GM18873 (cell line): Measurements from ENCODE around the gene DMC1.
"Not testable (repeated sequence)": the region's sequence is repeated elsewhere in the genome, so short reads cannot be mapped to it uniquely, and the experiment has no call there.

ENCODE experiments used
- ATAC-seq: cut with Tn5 transposase; IDR thresholded peaks from one replicate; pipeline ENCODE4 v1.9.1; 2021; ENCODE audit warnings: mild to moderate bottlenecking, moderate library complexity, moderate number of reproducible peaks; ENCODE audit not compliant: unreplicated experiment, low FRiP score

The DMC1 gene

DNA sequence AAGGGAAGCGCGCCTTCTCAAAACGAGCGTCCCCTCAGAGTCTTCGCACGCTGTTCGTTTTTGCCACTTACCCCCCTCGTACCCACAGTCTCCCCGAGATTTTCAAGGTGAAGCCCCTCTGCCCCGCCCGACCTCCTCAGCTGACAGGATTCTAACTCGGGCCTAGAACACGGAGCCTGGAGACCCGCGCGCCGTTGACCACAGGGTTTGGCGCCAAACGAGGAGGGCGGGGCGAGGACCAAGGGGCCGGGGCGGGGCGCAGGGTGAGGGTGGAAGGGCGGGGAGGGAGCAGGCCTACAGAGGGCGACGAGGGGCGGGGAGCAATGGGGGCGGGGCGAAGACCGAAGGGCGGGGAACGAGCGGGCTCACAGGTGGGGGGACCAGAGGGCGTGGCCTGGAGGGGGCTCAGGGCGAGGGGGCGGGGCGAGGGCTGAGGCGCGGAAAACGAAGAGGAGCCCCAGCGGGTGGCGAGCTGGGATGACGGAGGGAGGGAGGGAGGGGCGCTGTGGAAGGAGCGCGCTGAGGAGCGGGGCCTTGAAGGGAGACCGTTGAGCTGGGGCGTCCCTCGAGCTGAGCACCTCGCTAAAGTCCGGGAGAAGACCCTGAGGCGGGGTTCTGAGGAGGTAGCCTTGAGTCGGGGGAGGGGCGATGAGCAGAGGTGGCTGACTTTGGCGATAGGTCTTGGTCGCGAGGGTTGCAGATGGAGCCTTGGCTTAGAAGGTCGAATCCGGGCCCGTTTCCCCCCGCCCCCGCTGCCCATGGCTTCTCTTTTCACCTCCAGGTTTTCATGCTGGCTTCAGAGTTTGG is at the start of gene DMC1:
Gene DMC1 (minus strand): TSS at position 212 of the 807 bp plus-strand sequence. CDS start 1,927 bp downstream, outside the sequence.
- no peak for ATAC-seq

- no peak for ATAC-seq
Measured at GRCh38 chr22:38618682-38619081, 48.7 kb upstream of the DMC1 start.

DNA sequence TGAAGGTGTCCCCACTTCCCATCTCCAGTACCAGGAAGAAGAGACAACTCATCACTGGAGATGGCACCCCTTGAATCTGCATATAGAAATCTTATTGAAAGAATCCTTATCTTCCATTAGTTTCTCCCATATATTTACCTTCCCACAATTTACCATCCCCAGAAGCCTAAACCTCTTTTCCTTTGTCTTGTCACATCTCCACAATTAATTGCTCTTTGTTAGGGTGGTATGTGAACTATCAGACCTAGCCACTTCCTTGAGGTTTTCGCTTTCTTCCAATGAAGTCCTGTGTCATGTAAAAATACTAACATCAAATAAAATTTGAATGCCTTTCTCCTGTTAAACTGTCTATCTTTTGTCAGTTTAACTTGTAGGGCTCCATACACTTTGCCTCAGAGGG is 48.3 kb upstream of the DMC1 start:
- ATAC-seq, result no peak

DNA sequence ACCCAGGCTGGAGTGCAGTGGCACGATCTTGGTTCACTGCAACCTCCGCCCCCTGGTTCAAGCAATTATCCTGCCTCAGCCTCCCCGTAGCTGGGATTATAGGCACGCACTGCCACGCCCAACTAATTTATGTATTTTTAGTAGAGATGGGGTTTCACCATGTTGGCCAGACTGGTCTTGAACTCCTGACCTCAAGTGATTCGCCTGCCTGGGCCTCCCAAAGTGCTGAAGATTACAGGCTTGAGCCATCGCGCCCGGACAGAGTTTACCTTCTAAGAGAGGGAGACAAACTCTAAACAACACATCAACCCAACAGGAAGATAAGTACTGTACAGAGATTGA is 45.1 kb upstream of the DMC1 start:
- not testable (repeated sequence) for ATAC-seq

DNA sequence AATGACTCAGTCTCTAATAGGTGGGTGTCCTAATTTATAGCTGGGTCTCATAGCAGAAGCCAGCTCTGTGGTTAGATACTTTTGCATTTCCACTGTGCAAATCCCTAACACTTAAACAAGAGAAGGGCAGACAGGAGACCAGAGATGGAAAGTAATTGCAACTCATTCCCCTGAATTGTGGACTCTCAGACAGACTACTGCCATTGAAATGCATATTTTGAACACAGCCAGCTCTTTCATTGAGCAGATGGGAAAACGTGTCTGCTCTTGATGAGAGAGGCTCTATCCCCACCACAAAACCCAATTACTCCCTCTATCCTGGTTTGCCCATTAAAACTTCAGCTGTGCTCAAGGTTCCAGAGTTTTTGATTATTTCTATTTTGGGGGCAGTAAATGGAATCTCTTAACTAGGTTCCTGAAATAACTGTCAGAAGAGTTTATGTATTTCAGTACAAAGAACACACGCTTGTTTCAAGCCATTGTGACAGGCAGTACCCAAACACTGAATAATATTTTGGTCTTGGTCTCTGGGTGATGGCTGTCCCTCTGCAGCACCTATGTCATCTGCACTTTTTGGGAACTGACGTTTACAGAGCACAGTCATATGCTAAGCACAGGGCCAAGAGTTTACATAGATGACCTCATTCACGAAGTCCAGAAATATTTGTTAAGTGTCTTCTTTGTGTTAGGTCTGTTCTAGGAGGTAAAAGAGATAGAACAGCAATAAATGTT is 44.5 kb upstream of the DMC1 start:
- no peak for ATAC-seq

DNA sequence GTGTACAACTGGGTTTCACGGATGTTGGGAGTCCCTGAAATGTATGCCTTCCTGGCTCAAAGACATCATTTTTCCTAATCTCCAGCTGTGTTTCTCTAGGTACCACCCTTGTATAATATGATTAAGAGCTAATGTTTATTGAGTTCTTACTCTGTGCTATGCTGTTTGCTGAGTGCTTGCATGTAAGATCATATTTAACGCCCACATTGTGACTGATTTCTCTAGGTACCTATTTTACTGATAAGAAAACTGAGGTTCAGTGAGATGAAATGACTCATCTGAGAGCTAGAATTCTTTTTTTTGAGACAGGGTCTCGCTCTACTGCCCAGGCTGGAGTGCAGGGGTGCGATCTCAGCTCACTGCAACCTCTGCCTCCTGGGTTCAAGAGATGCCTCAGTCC is 43.6 kb upstream of the DMC1 start:
- no peak for ATAC-seq

DNA sequence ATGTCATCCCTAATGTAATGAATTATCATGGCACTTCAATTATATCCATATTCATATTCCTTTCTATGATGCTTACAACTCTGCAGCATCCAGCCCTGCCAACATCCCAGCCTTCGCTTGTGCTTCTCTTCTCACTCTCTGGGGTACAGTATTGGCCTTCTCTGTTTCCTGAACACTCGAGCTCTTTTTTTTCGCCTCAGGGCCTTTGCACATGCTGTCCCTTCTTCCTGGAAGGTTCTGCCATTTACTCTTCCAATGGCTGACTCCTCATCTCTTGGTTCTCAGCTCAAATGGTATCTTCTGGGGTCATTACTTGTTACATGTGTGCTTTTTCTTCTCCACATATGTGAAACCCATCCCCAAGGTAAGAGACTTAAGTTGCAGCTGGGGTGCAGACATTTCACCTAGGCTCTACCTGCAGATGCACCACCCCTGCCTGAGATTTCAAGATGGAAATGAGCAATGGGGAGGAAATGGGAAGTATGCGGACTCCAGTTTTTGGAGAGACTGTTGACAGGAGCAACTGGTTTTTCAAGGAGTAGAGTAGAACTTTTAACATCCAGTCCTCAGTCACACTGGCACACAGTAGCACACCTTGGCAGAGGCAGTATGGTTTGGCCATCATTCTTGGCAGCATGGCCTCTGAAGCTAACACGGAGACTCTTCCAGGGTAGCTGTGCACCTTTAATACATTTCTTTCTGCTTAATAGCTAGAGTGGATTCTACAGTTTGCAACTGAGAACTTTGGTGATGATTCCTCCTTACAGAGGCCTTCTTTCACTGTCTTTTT is 42.4 kb upstream of the DMC1 start:
- ATAC-seq, result no peak

GRCh38 chr22:38611559-38611958 is 41.6 kb upstream of the DMC1 start:
- no peak for ATAC-seq

- ATAC-seq, result no peak
Measured at GRCh38 chr22:38610234-38610633, 40.3 kb upstream of the DMC1 start.

- no peak for ATAC-seq
Measured at GRCh38 chr22:38608992-38609750, 39.2 kb upstream of the DMC1 start.

DNA sequence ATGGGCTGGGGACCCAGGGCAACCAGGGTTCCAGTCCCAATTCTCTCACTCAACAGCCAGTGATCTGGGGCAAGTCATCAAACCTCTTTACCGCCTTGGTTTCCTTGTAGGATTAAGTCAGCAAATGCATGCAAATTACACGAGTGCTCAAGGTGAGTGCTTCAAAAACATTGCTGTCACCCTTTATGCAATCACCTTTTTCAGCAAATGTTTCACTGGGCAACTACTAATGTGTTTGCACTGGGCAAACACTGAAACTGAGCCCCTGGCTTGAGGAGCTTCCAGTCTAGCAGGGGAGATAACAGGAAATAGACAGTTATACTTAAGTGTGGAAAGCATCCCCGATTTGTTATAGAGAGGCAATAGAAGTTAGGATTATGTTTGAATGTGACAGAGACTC is 37.7 kb upstream of the DMC1 start:
- no peak for ATAC-seq

- ATAC-seq, result no peak
Measured at GRCh38 chr22:38602166-38602565, 32.2 kb upstream of the DMC1 start.

GRCh38 chr22:38601221-38601764 is 31.3 kb upstream of the DMC1 start:
- ATAC-seq, result no peak

DNA sequence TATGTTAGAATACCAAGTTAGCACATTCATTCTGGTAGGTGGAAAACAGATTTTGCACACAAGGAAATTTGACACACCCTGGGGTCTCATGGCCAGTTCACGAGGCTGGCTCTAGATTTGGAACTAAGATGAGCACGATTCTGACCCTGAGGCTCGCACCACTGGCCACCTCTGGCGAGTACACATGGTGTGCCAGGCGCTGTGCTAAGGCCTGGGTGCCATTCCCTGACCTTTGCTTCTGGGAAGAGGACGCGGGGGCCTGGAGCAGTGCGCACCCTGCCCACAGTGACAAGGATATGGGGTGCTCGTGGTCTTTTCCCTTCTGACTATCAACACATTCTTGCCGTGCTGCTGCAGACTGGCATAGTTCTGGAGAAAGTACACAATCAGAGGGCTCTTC is 29.5 kb upstream of the DMC1 start:
- ATAC-seq, result no peak

- ATAC-seq, result not testable (repeated sequence)
Measured at GRCh38 chr22:38582923-38583322, 12.9 kb upstream of the DMC1 start.

- no peak for ATAC-seq
Measured at GRCh38 chr22:38578505-38578904, 8.5 kb upstream of the DMC1 start.

- ATAC-seq, result no peak
Measured at GRCh38 chr22:38572065-38572464, 2.1 kb upstream of the DMC1 start.

DNA sequence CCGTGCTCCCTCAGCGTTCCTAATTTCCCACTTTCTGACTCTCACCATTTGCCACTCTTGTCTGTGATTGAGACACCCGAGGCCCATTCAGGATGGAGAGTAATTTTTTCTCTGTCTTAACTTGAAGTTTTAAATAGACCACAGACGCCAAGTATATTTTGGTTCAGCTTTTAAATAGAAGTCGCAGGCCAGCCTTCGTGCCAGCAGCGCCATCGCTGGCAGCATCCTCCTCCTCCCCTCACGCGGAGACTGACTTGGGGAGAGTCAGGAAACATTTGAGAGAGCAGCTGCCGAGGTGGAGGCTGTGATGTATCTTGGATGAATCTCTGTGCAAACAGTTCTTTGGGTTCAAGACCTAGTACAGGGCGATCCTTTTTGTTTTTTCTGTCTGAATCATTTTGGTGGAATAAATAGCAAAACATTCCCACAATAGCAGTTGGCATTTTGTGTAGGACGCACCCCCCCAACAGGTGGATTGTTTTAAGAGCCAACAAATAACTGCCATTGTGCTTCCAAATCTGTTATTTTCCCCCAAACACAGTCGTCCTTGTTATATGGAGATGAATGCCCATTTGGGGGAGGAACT is 889 bp upstream of the DMC1 start:
- ATAC-seq, result no peak

- no peak for ATAC-seq
Measured at GRCh38 chr22:38569181-38569971, 607 bp downstream of the DMC1 start.
